Measurements from ENCODE around the gene SDHAF2.

- TF ChIP-seq, protein P1, sequence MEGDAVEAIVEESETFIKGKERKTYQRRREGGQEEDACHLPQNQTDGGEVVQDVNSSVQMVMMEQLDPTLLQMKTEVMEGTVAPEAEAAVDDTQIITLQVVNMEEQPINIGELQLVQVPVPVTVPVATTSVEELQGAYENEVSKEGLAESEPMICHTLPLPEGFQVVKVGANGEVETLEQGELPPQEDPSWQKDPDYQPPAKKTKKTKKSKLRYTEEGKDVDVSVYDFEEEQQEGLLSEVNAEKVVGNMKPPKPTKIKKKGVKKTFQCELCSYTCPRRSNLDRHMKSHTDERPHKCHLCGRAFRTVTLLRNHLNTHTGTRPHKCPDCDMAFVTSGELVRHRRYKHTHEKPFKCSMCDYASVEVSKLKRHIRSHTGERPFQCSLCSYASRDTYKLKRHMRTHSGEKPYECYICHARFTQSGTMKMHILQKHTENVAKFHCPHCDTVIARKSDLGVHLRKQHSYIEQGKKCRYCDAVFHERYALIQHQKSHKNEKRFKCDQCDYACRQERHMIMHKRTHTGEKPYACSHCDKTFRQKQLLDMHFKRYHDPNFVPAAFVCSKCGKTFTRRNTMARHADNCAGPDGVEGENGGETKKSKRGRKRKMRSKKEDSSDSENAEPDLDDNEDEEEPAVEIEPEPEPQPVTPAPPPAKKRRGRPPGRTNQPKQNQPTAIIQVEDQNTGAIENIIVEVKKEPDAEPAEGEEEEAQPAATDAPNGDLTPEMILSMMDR (conservative IDR thresholded peaks at IDR 0.05 in 1 of 2, IDR thresholded peaks at IDR 0.05 in 1 of 2; ENCODE audit: low read depth in 1 of 2, low read length in 2 of 2), result no peak
- no peak for TF ChIP-seq EZH2 (IDR thresholded peaks at IDR 0.05; ENCODE audit: low read length, missing control alignments)
Observed at GRCh38 chr11:61404103-61404502, 25.8 kb upstream of the SDHAF2 start.
